Gastrocnemius medialis (tissue), 4 donors: Measurements from ENCODE around the gene SMC4. TPM values are rescaled to one million over a fixed set of nuclear protein-coding genes. Genes with fewer than 3 reads are reported as not detected.

Experiments used
- ATAC-seq, 2 donors: fragments of 150-250 bp; one replicate each; pipeline ENCODE4 v1.9.1; 2016
- DNase-seq, 2 donors: peaks; one replicate each; pipeline ENCODE4 v3.0.0-alpha.2; 2019
- H3K27ac ChIP-seq, 4 donors: fragments of 200-600 bp; sonication (generic); 1 replicate in 1 of 4; 2 replicates in 3 of 4; pipeline ENCODE4 v1.5.1; 2016 to 2018; ENCODE audit warnings: mild to moderate bottlenecking in 2 of 4, moderate library complexity in 1 of 4
- H3K27me3 ChIP-seq, 3 donors: fragments of 200-600 bp; sonication (generic) in 2 of 3; 1 replicate in 1 of 3; 2 replicates in 2 of 3; pipeline versions ENCODE4 v1.5.1 to v1.6.0; 2016 to 2019; ENCODE audit warnings: mild to moderate bottlenecking in 1 of 3, moderate library complexity in 1 of 3
- H3K36me3 ChIP-seq, 2 donors: fragments of 200-600 bp; sonication (generic) in 1 of 2; one replicate each; pipeline ENCODE4 v1.5.1; 2017 to 2018
- H3K4me1 ChIP-seq, 2 donors: fragments of 200-600 bp; sonication (generic) in 1 of 2; one replicate each; pipeline ENCODE4 v1.5.1; 2016 to 2017; ENCODE audit warnings: mild to moderate bottlenecking in 2 of 2
- H3K4me3 ChIP-seq, 4 donors: fragments of 200-600 bp; sonication (generic) in 3 of 4; 1 replicate in 1 of 4; 2 replicates in 3 of 4; pipeline ENCODE4 v1.5.1; 2016 to 2019; ENCODE audit warnings: mild to moderate bottlenecking in 2 of 4
- H3K9me3 ChIP-seq, 3 donors: fragments of 200-600 bp; sonication (generic) in 2 of 3; 1 replicate in 1 of 3; 2 replicates in 2 of 3; pipeline ENCODE4 v1.5.1; 2016 to 2019
- CTCF ChIP-seq, 5 experiments: fragments of 450-650 bp in 3 of 5; fragments of 200-600 bp in 2 of 5; sonication (generic) in 2 of 5; IDR thresholded peaks in 4 of 5; conservative IDR thresholded peaks in 1 of 5; 1 replicate in 4 of 5; 2 replicates in 1 of 5; pipeline ENCODE4 v1.5.1; 2016 to 2019; ENCODE audit warnings: antibody characterized with exemption in 5 of 5, mild to moderate bottlenecking in 3 of 5, moderate library complexity in 3 of 5
- POLR2A ChIP-seq, 2 donors: fragments of 450-650 bp; IDR thresholded peaks; one replicate each; pipeline ENCODE4 v1.6.1; 2017; ENCODE audit warnings: antibody characterized with exemption in 2 of 2, mild to moderate bottlenecking in 2 of 2, moderate library complexity in 2 of 2
- in situ Hi-C, 4 donors: fragments of 200-750 bp; cut with MboI; loops; one replicate each; pipeline versions ENCODE4 v1.15.0 to v1.8.0; 2017; ENCODE audit warnings: low sequenced_read_pairs in 4 of 4
- intact Hi-C: fragments of 100-400 bp; cut with DNase I; formaldehyde crosslinking; loops from one replicate; pipeline ENCODE4 v1.15.1; 2023; ENCODE audit warnings: low total_unique reads
- total RNA-seq, 4 donors: library from RNA; depleted of rRNA; stranded (reverse); fragments of >200 nt; gene quantifications; one replicate each; pipeline versions ENCODE4 v1.1.0 to v1.2.3, GENCODE V29; 2016

The SMC4 gene
- total RNA-seq, 4 donors from 2014 or later = 7.2 to 24.3 (median 14.7) TPM

- Histone ChIP-seq H3K27ac (peak overlapping the region; percentile 82 to 87 (median 86)), H3K4me1 (peaks cover 20 to 28% of the 10 kb centered on the region in 2 donors), H3K36me3 (no peaks in the 10 kb centered on the region), H3K27me3 (no peaks in the 10 kb centered on the region), H3K9me3 (no peaks in the 10 kb centered on the region), H3K4me3 (peak overlapping the region; percentile 51 to 88 (median 80))
- TF ChIP-seq CTCF (IDR thresholded peaks at IDR 0.05 in 4 of 5, conservative IDR thresholded peaks at IDR 0.05 in 1 of 5) (no peak), POLR2A (IDR thresholded peaks at IDR 0.05) (no peak)
- in situ Hi-C loops (loop anchor here in 1 of 4 donors (10.0 kb wide), 1 partner anchor 584 kb away; no protein-coding TSS in a partner anchor), intact Hi-C loops (loop anchor here (2.0 to 10.0 kb wide), 3 partner anchors 166 to 1596 kb away; partner anchors contain the start of genes KPNA4, MFSD1 and NMD3)
- no peak for DNase-seq
- ATAC-seq = peak in 1 of 2 donors; percentile 11
These were observed 678 bp upstream of the SMC4 start for GRCh38 chr3:160398820-160399124.

GRCh38 chr3:160400030-160400701, 716 bp downstream of the SMC4 start:
- TF ChIP-seq CTCF (IDR thresholded peaks at IDR 0.05 in 4 of 5, conservative IDR thresholded peaks at IDR 0.05 in 1 of 5) = no peak
- no peak for TF ChIP-seq POLR2A (IDR thresholded peaks at IDR 0.05)
- in situ Hi-C loops = loop anchor here in 1 of 4 donors (25.0 kb wide), 1 partner anchor 363 kb away; no protein-coding TSS in a partner anchor

GRCh38 chr3:160400702-160401150, 1.3 kb downstream of the SMC4 start:
- Histone ChIP-seq H3K9me3 (no peaks in the 10 kb centered on the region), H3K4me1 (peaks cover 20 to 28% of the 10 kb centered on the region in 2 donors), H3K36me3 (no peaks in the 10 kb centered on the region), H3K27ac (peak overlapping the region; percentile 82 to 87 (median 86)), H3K27me3 (no peaks in the 10 kb centered on the region), H3K4me3 (peak overlapping the region; percentile 51 to 88 (median 80))
- intact Hi-C loops = no loop called here
- in situ Hi-C loops = loop anchor here in 1 of 4 donors (25.0 kb wide), 1 partner anchor 363 kb away; no protein-coding TSS in a partner anchor
- no peak for DNase-seq
- ATAC-seq = no peak
- no peak for TF ChIP-seq POLR2A (IDR thresholded peaks at IDR 0.05)
- TF ChIP-seq CTCF (IDR thresholded peaks at IDR 0.05 in 4 of 5, conservative IDR thresholded peaks at IDR 0.05 in 1 of 5) = no peak

More at GRCh38 chr3:160400030-160400701, 716 bp downstream of the SMC4 start:
- ATAC-seq (peak; percentile 2 to 7), DNase-seq (peak in 1 of 2 donors; percentile 17)
- Histone ChIP-seq H3K36me3 (no peaks in the 10 kb centered on the region), H3K27ac (peak overlapping the region; percentile 82 to 87 (median 86)), H3K4me3 (peak overlapping the region; percentile 51 to 88 (median 80)), H3K9me3 (no peaks in the 10 kb centered on the region), H3K4me1 (peaks cover 20 to 28% of the 10 kb centered on the region in 2 donors), H3K27me3 (no peaks in the 10 kb centered on the region)
- intact Hi-C loops = no loop called here

- DNase-seq (no peak), ATAC-seq (no peak)
- Histone ChIP-seq H3K36me3 (no peaks in the 10 kb centered on the region), H3K27me3 (no peaks in the 10 kb centered on the region), H3K27ac (no peak overlapping the region), H3K9me3 (no peaks in the 10 kb centered on the region), H3K4me1 (peaks cover 20 to 28% of the 10 kb centered on the region in 2 donors), H3K4me3 (peak overlapping the region; percentile 51 to 88 (median 80))
- TF ChIP-seq CTCF (IDR thresholded peaks at IDR 0.05 in 4 of 5, conservative IDR thresholded peaks at IDR 0.05 in 1 of 5) = no peak
- no peak for TF ChIP-seq POLR2A (IDR thresholded peaks at IDR 0.05)
- intact Hi-C loops = no loop called here
- in situ Hi-C loops = loop anchor here in 1 of 4 donors (25.0 kb wide), 1 partner anchor 364 kb away; no protein-coding TSS in a partner anchor
These were observed 2.0 kb downstream of the SMC4 start for GRCh38 chr3:160401291-160402095.
